GM18526 (cell line): ENCODE measurements around the gene CAGE1.

Source experiments
- POLR2A ChIP-seq: IDR thresholded peaks from 3 replicates; pipeline ENCODE4 v1.6.1; 2011; ENCODE audit not compliant: insufficient read length; ENCODE audit errors: extremely low read depth

CAGE1 gene

DNA sequence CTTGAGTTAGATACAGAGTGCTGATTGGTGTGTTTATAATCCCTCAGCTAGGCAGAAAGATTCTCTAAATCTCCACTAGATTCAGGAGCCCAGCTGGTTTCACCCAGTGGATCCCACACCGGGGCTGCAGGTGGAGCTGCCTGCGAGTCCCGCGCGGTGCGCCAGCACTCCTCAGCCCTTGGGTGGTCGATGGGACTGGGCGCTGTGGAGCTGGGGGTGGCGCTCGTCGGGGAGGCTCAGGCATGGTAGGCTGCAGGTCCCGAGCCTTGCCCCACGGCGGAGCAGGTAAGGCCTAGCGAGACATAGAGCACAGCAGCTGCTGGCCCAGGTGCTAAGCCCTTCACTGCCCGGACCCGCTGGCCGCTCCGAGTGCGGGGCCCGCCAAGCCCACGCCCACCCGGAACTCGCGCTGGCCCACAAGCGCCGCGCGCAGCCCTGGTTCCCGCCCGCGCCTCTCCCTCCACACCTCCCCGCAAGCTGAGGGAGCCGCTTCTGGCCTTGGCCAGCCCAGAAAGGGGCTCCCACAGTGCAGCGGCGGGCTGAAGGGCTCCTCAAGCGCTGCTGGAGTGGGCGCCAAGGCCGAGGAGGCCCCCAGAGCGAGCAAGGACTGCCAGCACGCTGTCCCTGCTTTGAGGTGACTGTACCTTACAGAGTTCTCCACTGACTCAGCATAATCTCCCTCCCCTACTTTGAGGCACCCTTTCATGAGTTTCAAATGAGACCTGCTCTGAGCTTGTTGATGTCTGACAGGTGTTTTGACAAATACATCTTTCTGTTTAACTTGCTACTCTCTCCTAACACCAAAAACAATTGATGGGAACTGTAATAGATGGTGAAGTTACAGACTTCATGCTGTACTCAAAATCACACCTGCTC is 72.6 kb downstream of the CAGE1 start:
- no peak for TF ChIP-seq POLR2A

DNA sequence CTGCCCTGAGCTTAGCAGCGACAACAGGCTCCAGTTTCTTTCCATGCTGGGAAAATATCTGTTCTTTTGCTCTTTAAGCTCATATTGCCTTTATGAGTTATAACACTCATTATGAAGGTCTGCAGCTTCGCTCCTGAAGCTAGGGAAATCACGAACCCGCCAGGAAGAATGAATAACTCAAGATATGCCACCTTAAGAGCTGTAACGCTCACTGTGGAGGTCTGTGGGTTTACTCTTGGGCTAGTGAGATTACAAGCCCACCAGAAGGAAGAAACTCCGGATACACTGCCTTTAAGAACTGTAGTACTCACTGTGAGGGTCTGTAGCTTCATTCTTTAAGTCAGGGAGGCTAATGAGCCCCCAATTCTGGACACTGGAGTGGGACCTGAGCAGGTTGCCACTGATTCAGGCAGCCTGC is 73.6 kb downstream of the CAGE1 start:
- TF ChIP-seq POLR2A, result no peak

DNA sequence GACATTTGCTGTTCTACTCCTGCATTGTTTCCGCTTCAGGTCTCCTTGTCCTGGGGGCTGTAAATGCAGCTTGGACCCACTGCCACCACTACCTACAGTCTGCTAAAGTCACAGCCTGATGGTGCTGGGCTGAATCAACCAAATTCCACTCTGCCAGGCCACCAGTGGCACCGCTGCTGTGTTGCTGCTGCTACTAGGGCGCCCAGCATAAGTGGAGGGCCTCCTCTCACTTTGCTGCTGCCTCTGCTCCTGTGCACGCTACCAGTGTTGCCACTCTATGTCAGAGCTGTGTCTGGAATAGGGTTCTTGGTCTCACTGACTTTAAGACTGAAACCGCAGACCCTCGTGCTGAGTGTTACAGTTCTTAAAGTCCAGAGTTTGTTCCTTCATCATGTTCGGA is 75.1 kb downstream of the CAGE1 start:
- no peak for TF ChIP-seq POLR2A

DNA sequence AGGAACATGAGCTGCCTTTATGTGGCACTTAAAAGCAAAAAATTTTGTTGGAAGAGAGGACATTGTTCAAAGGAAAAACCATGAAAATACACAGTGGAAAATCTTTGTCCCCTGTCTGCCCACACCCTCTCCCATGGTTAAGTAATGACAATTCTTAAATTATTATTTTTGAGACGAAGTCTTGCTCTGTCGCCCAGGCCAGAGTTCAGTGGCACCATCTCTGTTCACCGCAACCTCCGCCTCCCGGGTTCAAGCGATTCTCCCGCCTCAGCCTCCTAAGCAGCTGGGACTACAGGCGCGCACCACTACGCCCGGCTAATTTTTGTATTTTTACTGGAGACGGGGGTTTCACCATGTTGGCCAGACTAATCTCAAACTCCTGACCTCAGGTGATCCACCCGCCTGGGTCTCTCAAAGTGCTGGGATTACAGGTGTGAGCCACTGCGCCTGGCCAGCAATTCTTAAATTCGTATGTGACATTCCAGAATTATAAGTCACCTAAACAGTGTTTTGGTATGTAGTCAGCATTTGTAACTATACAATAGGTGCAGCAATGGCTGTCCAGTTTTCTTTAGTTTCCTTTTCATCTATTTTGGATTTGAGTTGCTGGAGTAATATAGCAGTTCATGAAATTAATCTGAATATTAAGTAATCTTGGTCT is 75.9 kb downstream of the CAGE1 start:
- TF ChIP-seq POLR2A, result no peak

DNA sequence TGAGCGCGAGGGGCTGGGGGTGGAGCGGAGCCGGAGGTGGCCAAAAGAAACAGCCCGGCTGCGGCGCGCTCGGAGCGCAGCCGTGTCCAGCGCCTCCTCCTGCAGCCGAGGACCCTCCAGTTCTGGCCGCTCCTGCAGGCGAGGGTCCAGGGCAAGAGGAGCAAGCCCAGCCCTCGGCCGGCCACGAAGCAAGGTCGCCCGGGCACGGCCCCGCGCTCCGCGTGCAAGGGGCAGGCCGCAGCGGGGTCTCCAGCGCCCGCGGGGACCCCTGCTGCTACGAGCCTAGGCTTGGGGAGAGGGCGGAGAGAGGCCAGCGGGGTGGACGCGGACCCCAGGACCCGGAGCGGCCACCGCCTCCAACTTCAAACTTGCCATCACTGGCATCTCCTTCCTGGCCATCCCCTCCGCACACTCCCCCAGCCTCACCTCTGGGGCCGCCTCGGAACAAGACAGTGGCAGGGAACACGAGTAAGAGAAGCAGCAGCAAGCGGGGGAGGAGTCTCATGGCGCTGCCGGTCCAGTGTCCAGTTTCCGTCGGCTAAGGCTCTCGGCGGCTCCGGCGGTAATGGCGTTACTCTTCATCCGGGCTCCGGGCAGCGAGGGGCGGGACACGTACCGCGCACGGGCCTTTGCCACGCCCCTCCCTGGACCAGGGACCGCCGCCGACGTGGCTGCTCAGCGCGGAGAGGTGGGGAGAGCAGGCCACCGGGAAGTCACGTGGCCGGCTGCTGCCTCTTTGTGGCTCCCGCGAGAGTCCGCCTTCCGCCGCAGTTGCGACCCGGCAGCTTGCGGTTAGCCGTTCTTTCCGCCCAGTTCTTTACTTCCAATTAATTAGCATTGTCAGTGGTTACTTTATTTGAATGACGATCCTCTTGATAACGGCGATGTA is 76.7 kb downstream of the CAGE1 start, which contains the start of gene SSR1:
Gene SSR1, minus strand, starts transcription at position 584 of the 889 bp plus-strand sequence. Its CDS starts 79 bp downstream, at position 505.
- peak; percentile 86 for TF ChIP-seq POLR2A

DNA sequence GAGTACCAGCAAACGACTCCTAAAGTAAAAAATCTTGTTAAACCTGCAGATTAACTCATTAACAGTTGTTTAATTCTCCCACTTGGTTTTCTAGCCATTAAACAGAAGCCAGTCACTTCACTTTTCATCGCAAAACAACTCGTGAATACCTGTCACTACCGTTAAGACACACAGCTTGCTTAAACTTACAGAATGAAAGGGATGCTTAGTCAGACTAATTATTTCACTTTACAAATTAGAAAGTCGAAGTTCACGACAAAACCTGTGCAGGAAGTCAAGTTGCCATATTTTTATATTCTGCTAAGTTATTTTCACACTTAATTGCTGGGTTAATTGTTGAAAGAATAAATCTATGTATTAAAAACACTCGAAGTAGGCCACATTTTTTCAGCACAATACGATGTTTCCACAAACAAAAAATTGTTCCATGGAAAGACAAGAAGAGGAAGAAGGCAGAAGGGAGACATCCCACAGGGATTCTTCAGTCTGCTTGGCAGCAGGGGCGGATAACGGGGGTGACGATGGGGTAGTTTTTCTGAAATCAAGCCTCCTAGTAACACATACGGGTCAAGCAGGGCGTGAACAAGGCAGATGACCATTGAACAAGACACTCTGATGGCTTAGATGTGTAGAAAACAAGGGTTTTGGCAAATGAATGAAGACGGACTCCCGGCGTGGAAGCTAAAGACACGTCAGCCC is 77.5 kb downstream of the CAGE1 start:
- no peak for TF ChIP-seq POLR2A

DNA sequence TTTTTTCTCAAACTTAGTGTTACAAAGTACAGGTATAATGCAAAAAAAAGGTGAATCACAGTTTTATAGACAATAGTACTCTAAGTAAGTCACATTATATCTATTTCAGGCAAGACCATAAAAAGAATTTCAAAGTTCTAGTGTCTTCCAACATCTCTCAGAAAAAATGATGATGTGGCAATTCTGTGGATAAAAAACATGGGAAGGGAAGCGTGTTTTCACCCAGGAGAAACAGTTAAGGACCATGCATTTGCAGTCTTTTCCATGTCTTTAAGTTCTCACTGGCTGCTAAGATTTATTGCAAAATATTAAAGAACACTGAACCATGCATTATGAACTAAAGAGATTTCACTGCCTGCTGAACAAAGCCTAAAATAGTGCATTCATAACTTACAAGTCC is 78.4 kb downstream of the CAGE1 start:
- TF ChIP-seq POLR2A, result no peak

DNA sequence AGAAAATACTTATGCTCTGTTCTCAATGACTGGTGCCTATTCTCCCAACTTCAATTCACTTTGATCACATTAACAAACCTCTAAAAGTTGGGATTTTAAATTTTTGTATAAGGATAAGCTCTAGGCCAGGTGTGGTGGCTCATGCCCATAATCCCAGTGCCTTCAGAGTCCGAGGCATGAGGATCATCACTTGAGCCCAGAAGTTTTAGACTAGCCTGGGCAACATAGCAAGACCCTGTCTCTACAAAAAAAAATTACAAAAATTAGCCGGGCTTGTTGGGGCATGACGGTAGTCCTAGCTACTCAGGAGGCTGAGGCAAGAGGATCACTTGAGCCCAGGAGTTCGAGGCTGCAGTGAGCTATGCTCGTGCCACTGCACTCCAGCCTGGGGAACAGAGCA is 80.5 kb downstream of the CAGE1 start:
- no peak for TF ChIP-seq POLR2A

DNA sequence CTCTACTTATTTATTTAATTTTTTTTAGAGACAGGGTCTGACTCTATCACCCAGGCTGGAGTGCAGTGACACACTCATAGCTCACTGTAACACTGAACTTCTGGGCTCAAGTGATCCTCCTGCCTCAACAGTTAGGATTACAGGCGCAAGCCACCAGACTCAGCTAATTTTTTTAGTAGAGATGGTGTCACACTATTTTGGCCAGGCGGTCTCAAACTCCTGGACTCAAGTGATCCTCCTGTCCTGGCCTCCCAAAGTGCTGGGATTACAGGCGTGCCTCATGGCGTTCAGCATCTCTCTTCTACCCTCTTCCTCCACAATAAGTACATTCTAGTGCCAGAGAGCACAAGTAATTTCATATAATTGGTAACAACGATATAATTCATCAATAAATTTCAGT is 82.0 kb downstream of the CAGE1 start:
- TF ChIP-seq POLR2A, result no peak

DNA sequence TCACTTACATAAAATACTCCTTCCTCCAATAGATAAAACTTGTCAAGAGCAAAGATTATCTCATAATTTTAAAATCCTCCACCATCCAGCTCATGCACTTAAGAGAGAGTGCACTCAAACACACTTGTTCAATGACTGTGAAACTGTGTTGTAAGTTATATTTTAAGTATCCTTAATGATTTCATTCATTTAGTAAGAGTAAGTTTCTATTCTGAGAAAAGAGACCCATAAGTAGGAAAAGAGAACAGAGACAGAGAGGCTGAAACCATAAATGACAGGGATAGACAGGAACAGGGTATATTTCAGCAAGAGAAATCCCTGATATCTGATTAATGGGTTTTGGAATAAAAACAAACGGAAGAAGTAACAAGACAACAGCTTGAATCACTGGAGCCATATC is 84.7 kb downstream of the CAGE1 start:
- TF ChIP-seq POLR2A, result no peak

DNA sequence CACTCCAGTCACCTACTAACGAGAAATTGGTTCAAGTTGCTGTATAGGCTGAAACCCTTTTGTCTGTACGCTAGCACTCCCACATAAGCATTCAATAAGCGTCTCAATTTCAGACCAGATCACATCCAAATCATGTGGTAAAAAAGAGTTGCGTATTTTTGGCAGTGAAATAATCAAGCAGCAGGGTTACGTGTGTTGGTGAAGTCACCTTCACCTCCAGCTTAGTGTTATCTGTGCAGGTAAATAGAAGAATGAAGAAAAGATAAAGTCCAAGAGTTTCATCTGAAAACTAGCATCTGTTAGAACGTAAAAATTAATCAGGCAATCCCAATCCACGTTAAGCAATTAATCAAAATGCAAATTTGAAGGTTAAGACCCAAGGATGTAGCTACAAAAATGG is 87.8 kb downstream of the CAGE1 start:
- TF ChIP-seq POLR2A, result no peak

DNA sequence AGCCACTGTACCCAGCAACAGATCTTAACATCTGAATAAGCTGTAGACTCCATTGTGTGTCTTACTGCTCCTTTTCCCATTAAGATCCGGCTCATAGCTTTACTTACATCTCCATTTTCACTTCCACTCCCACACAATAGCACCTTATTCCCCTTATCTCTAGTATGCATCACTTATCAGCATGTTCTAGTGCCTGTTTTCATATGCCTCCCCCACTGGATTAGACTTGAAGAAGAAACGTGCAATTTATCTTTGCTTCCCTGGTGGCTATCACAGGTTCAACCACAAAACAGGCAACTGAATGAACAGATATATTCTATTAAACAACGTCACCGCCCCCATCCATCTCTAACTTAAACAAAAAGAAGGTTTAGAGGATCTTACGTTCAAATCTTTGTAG is 88.6 kb downstream of the CAGE1 start:
- TF ChIP-seq POLR2A, result no peak

DNA sequence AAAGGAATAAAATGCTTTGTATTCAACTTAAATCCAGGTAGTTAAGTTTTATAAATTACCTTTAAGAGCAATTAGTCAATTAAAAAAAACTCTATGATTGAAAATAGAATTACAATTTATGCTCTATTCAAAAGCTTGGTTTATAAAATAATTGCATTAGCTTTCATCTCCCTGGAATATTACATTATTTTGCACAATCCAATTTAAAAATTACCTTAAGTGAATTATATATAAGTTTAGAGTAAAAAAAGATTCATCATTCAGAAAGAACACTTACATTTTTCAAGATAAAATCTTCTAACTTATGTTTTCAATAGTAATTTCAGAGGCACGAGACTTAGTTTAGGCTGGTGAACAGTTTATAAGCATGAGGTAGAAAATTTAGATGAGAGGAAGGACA is 91.4 kb downstream of the CAGE1 start:
- TF ChIP-seq POLR2A, result no peak

DNA sequence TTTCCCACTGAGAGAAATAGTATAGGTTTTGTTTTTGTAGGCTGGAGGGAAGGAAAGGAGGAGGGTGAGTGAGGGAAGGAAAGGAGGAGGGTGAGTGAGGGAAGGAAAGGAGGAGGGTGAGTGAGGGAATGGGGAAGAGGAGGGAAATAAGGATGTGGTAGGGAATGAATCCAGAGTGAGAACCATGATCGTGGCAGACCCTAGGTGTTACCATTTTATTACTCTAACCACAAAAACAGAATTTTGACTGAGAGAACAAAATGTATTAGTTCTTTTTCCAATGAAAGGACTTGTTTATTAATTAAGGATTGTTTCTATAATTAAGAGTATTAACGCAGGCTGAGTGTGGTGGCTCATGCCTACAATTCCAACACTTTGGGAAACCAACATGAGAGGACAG is 92.9 kb downstream of the CAGE1 start:
- TF ChIP-seq POLR2A, result no peak

DNA sequence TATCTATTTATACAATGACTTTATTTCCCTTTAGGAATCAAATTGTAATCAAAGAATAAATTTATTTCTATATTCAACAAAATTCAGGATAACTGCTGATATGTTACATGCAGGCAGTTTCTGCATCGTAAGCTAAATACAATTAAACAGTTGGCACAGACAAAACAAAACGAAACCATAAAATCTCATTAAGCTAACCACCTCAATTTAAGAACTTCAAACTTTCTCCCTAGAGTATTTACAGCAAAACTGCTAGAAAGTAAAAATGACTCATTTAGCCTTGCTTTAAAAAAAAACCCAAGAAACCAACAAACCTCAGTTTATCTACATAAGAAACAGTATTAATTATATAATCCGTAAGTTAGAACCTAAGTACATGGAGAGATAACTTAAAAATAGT is 93.6 kb downstream of the CAGE1 start:
- TF ChIP-seq POLR2A, result no peak

DNA sequence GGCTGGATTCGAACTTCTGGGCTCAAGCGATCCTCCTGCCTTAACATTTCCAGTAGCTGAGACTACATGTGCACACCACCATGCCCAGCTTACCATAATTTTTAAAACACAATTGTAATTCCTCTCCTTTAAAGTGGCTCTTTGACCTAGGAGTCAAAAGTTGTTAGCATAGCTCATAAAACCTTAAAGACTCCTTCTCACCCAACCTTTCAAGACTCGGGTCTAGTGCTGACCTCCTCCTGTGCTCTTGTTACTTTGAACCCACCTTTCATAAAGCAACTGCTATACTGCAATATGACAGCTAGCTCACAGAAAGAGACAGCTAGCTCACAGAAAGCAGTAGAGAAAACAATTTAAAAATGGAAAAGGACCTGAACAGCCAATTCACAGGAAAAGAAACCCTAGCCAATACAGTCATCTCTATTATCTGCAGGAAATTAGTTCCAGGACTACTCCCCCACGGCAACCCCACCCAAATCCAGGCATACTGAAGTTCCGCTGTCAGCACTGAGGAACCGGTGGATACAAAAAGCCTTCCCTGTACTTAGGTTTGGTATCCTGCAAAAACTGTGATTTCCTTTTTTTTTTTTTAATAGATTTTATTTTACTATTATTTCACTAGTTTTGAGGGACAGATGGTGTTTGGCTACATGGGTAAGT is 96.8 kb downstream of the CAGE1 start:
- no peak for TF ChIP-seq POLR2A
